Thymus (tissue), 11 donors: ENCODE data around the gene GPC3. TPM values are rescaled to one million over a fixed set of nuclear protein-coding genes. Genes with fewer than 3 reads are reported as not detected.
"Not testable (repeated sequence)": the region's sequence is repeated elsewhere in the genome, so short reads cannot be mapped to it uniquely, and the experiment has no call there.

Experiments used
- DNase-seq, 9 donors: peaks; one replicate each; pipeline ENCODE4 v3.0.0-alpha.2; 2013; ENCODE audit warnings: low spot score in 9 of 9, low read depth in 6 of 9, missing footprints in 1 of 9
- H3K27ac ChIP-seq, 2 donors: one replicate each; pipeline ENCODE4 v1.5.1; 2013; ENCODE audit warnings: control low read depth in 1 of 2, low read depth in 1 of 2, low read length in 1 of 2, mild to moderate bottlenecking in 1 of 2, moderate library complexity in 1 of 2
- H3K27me3 ChIP-seq, 2 donors: one replicate each; pipeline ENCODE4 v1.5.1; 2013; ENCODE audit warnings: low read length in 1 of 2; ENCODE audit not compliant: control insufficient read depth in 2 of 2, insufficient read depth in 1 of 2
- H3K36me3 ChIP-seq, 2 donors: one replicate each; pipeline ENCODE4 v1.5.1; 2013; ENCODE audit warnings: low read length in 1 of 2, mild to moderate bottlenecking in 1 of 2, moderate library complexity in 1 of 2; ENCODE audit not compliant: control insufficient read depth in 2 of 2, insufficient read depth in 2 of 2
- H3K4me1 ChIP-seq, 2 donors: one replicate each; pipeline ENCODE4 v1.5.1; 2013; ENCODE audit warnings: low read length in 2 of 2; ENCODE audit not compliant: control insufficient read depth in 2 of 2, insufficient read depth in 2 of 2
- H3K4me3 ChIP-seq, 2 donors: one replicate each; pipeline ENCODE4 v1.5.1; 2013; ENCODE audit warnings: low read length in 2 of 2, control low read depth in 1 of 2, mild to moderate bottlenecking in 1 of 2
- H3K9me3 ChIP-seq, 2 donors: one replicate each; pipeline ENCODE4 v1.5.1; 2013; ENCODE audit warnings: low read length in 1 of 2, mild to moderate bottlenecking in 1 of 2; ENCODE audit not compliant: control insufficient read depth in 2 of 2, insufficient read depth in 1 of 2
- WGBS: extraction: QIAGEN DNeasy Blood & Tissue Kit; methylation state at CpG from one replicate; pipeline ENCODE4 v1.1.7; 2013; 5-methylcytosine and 5-hydroxymethylcytosine counted together
- polyA plus RNA-seq: library from polyadenylated mRNA; stranded (reverse); fragments of 200-250 nt; gene quantifications from one replicate; pipeline ENCODE4 v1.2.3, GENCODE V29; 2013
- total RNA-seq: library from RNA; stranded (reverse); fragments of 120-200 nt; gene quantifications from one replicate; pipeline ENCODE4 v1.2.4, GENCODE V29; 2013
- donor health status: healthy.

The GPC3 gene
- total and polyA plus RNA-seq, 2 donors, result 3.1 to 26.2 TPM

DNA sequence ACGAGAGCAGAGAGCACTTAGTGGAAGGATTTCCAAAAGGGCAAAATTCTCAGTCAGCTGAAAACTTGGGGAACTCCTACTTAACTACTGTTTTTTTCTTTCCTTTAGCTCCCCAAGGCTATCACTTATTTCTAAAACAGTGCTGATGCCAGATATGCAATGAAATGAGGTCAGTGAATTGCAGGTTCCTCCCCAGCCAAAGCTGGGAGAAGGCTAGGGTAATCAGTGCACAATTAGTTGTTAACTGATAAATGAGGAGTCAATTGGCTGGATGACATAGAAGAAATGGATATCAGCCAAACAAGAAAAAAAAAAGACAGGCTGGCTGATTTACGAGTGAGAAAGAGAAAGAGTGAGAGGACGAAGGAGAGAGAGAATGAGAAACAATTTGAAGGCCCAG, 195.6 kb downstream of the GPC3 start:
- Histone ChIP-seq H3K36me3 (no peaks in the 10 kb centered on the region), H3K4me3 (no peak overlapping the region), H3K27ac (no peak overlapping the region), H3K9me3 (no peaks in the 10 kb centered on the region), H3K27me3 (no peaks in the 10 kb centered on the region), H3K4me1 (no peaks in the 10 kb centered on the region)
- 92% methylated on average over 3 of the region's 3 CpGs for WGBS
- DNase-seq, result no peak

DNA sequence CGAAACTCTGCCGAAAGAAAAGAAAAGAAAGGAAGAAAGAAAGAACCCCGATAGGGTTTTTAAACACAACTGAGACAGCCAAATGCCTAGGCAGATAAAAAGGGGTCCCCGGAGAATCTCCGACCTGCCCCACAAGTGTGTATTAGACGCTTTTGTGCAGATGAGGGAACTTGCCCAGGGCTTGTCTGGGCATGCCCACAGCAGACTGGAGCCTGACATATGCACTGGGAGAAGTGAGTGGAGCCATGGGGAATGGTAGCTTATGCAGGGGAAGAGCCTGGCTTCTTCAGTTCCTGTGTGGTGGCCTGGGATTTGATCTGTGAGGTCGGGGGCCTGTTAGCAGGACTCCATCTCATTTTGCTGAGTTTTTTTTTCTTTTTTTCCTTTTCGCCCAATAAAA, 199.0 kb downstream of the GPC3 start:
- Histone ChIP-seq H3K36me3 (no peaks in the 10 kb centered on the region), H3K4me3 (no peak overlapping the region), H3K27ac (no peak overlapping the region), H3K4me1 (peaks cover 0 to 15% of the 10 kb centered on the region in 2 donors), H3K9me3 (no peaks in the 10 kb centered on the region), H3K27me3 (no peaks in the 10 kb centered on the region)
- 96% methylated on average over 8 of the region's 8 CpGs for WGBS
- no peak for DNase-seq

- H3K27ac ChIP-seq, result no peak overlapping the region
- H3K36me3 ChIP-seq, result no peaks in the 10 kb centered on the region
- H3K4me1 ChIP-seq, result peaks cover 0 to 19% of the 10 kb centered on the region in 2 donors
- H3K27me3 ChIP-seq, result no peaks in the 10 kb centered on the region
- peak in 1 of 9 donors; percentile 35 for DNase-seq
- H3K9me3 ChIP-seq, result no peaks in the 10 kb centered on the region
- WGBS, result 85% methylated on average over 2 of the region's 2 CpGs
- no peak overlapping the region for H3K4me3 ChIP-seq
These were observed 202.1 kb downstream of the GPC3 start for GRCh38 chrX:133783274-133783673.

- Histone ChIP-seq H3K4me1 (peaks cover 0 to 19% of the 10 kb centered on the region in 2 donors), H3K27ac (no peak overlapping the region), H3K9me3 (no peaks in the 10 kb centered on the region), H3K27me3 (no peaks in the 10 kb centered on the region), H3K4me3 (no peak overlapping the region), H3K36me3 (no peaks in the 10 kb centered on the region)
- WGBS, result 81% methylated on average over 1 of the region's 1 CpG
- DNase-seq, result peak in 1 of 9 donors; percentile 18
These were observed 204.2 kb downstream of the GPC3 start for GRCh38 chrX:133781174-133781573.

- H3K4me1 ChIP-seq, result peaks cover 0 to 5% of the 10 kb centered on the region in 2 donors
- 59% methylated on average over 7 of the region's 7 CpGs for WGBS
- DNase-seq, result peak in 3 of 9 donors; percentile 18 to 61 (median 45)
These were observed 209.3 kb downstream of the GPC3 start for GRCh38 chrX:133776072-133776471.

DNA sequence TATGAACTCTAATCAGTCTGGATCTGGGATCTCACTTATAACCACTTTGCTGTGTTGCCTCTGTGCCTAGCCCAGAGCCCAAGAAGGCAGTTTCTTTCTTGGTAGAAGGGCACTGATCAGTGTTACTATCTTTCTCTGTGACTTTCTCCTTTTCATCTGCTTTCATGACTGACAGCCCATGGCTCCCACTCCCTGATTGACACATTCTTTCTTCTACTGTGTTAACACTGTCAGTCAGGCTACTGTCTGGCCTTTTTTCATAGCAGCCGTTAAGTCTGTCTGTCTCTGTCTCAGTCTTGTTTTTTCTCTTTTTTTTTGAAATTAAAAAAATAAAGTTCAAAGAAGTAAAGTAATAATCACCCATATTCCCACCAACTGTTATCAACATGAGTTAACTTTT, 210.6 kb downstream of the GPC3 start:
- Histone ChIP-seq H3K36me3 (no peaks in the 10 kb centered on the region), H3K27me3 (no peaks in the 10 kb centered on the region), H3K9me3 (no peaks in the 10 kb centered on the region), H3K4me3 (no peak overlapping the region), H3K4me1 (peaks cover 0 to 9% of the 10 kb centered on the region in 2 donors), H3K27ac (peak overlapping the region in 1 of 2 donors; percentile 15)
- no peak for DNase-seq
- WGBS, result 98% methylated on average over 1 of the region's 1 CpG

More at GRCh38 chrX:133776072-133776471, 209.3 kb downstream of the GPC3 start:
- Histone ChIP-seq H3K4me3 (no peak overlapping the region), H3K9me3 (no peaks in the 10 kb centered on the region), H3K27me3 (no peaks in the 10 kb centered on the region), H3K27ac (no peak overlapping the region), H3K36me3 (no peaks in the 10 kb centered on the region)

- Histone ChIP-seq H3K36me3 (no peaks in the 10 kb centered on the region), H3K27ac (no peak overlapping the region), H3K4me3 (no peak overlapping the region), H3K4me1 (peaks cover 0 to 9% of the 10 kb centered on the region in 2 donors), H3K27me3 (no peaks in the 10 kb centered on the region), H3K9me3 (no peaks in the 10 kb centered on the region)
- no peak for DNase-seq
- 86% methylated on average over 6 of the region's 6 CpGs for WGBS
These were observed 214.2 kb downstream of the GPC3 start for GRCh38 chrX:133771086-133771646.

DNA sequence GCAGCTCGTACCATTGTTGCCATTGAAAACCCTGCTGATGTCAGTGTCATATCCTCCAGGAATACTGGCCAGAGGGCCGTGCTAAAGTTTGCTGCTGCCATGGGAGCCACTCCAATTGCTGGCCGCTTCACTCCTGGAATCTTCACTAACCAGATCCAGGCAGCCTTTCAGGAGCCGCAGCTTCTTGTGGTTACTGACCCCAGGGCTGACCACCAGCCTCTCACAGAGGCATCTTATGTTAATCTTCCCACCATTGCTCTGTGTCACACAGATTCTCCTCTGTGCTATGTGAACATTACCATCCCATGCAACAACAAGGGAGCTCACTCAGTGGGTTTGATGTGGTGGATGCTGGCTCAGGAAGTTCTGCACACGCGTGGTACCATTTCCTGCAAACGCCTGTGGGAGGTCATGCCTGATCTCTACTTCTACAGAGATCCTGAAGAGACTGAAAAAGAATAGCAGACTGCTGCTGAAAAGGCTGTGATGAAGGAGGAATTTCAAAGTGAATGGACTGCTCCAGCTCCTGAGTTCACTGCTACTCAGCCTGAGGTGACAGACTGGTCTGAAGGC, 222.3 kb downstream of the GPC3 start:
- H3K4me3 ChIP-seq, H3K27me3 ChIP-seq, H3K9me3 ChIP-seq, H3K36me3 ChIP-seq: not testable (repeated sequence)
- WGBS, result 54% methylated on average over 7 of the region's 7 CpGs
- Histone ChIP-seq H3K27ac (peak overlapping the region in 1 of 2 donors; percentile 66), H3K4me1 (peaks cover 0 to 12% of the 10 kb centered on the region in 2 donors)
- peak in 3 of 9 donors; percentile 34 to 66 (median 35) for DNase-seq

- Histone ChIP-seq H3K27ac (no peak overlapping the region), H3K27me3 (no peaks in the 10 kb centered on the region), H3K36me3 (no peaks in the 10 kb centered on the region), H3K4me3 (no peak overlapping the region), H3K4me1 (peaks cover 5 to 8% of the 10 kb centered on the region in 2 donors), H3K9me3 (no peaks in the 10 kb centered on the region)
- no peak for DNase-seq
- WGBS, result 94% methylated on average over 2 of the region's 2 CpGs
These were observed 230.7 kb downstream of the GPC3 start for GRCh38 chrX:133754657-133755056.
